ENCODE results near the gene PIKFYVE.

Gene PIKFYVE

GRCh38 chr2:208240619-208241209 lies 25.3 kb upstream of the PIKFYVE start:
- no peak for DNase-seq (ENCODE audit: low read depth in 1 of 2, low spot score in 1 of 2)
- H3K27ac ChIP-seq (replicated peaks): no peak overlapping the region
- H3K27me3 ChIP-seq (ENCODE audit: insufficient read depth, poor library complexity, severe bottlenecking): no peaks in the 10 kb centered on the region
- no peak overlapping the region for H3K4me3 ChIP-seq (replicated peaks; ENCODE audit: insufficient read depth, low read length)
- no peak for TF ChIP-seq POLR2AphosphoS5 (IDR thresholded peaks at IDR 0.05; ENCODE audit: low read depth)
- no peak for TF ChIP-seq CTCF (IDR thresholded peaks at IDR 0.05; ENCODE audit: insufficient read depth, low read length)
- no peak for TF ChIP-seq GABPA (IDR thresholded peaks at IDR 0.05; ENCODE audit: low read depth)
- TF ChIP-seq SPI1 (IDR thresholded peaks at IDR 0.05; ENCODE audit: borderline replicate concordance, low read depth): no peak
- TF ChIP-seq REST (IDR thresholded peaks at IDR 0.05; ENCODE audit: insufficient replicate concordance, low read depth): no peak

- no peak overlapping the region for H3K4me3 ChIP-seq (replicated peaks; ENCODE audit: insufficient read depth, low read length)
- no peak for DNase-seq (ENCODE audit: low read depth in 1 of 2, low spot score in 1 of 2)
- no peaks in the 10 kb centered on the region for H3K27me3 ChIP-seq (ENCODE audit: insufficient read depth, poor library complexity, severe bottlenecking)
- TF ChIP-seq CTCF (IDR thresholded peaks at IDR 0.05; ENCODE audit: insufficient read depth, low read length) (no peak), GABPA (IDR thresholded peaks at IDR 0.05; ENCODE audit: low read depth) (no peak), SPI1 (IDR thresholded peaks at IDR 0.05; ENCODE audit: borderline replicate concordance, low read depth) (no peak), POLR2AphosphoS5 (IDR thresholded peaks at IDR 0.05; ENCODE audit: low read depth) (no peak), REST (IDR thresholded peaks at IDR 0.05; ENCODE audit: insufficient replicate concordance, low read depth) (no peak)
- H3K27ac ChIP-seq (replicated peaks): no peak overlapping the region
Measured at GRCh38 chr2:208244422-208244821, 21.6 kb upstream of the PIKFYVE start.

- Histone ChIP-seq H3K27me3 (ENCODE audit: insufficient read depth, poor library complexity, severe bottlenecking) (no peaks in the 10 kb centered on the region), H3K4me3 (replicated peaks; ENCODE audit: insufficient read depth, low read length) (no peak overlapping the region), H3K27ac (replicated peaks) (no peak overlapping the region)
- no peak for TF ChIP-seq GABPA (IDR thresholded peaks at IDR 0.05; ENCODE audit: low read depth)
- TF ChIP-seq POLR2AphosphoS5 (IDR thresholded peaks at IDR 0.05; ENCODE audit: low read depth): no peak
- no peak for TF ChIP-seq CTCF (IDR thresholded peaks at IDR 0.05; ENCODE audit: insufficient read depth, low read length)
- TF ChIP-seq SPI1 (IDR thresholded peaks at IDR 0.05; ENCODE audit: borderline replicate concordance, low read depth): no peak
- TF ChIP-seq REST (IDR thresholded peaks at IDR 0.05; ENCODE audit: insufficient replicate concordance, low read depth): no peak
- DNase-seq (ENCODE audit: low read depth in 1 of 2, low spot score in 1 of 2): no peak
Measured at GRCh38 chr2:208245746-208246145, 20.3 kb upstream of the PIKFYVE start.
